Measurements from ENCODE around the gene ADAMTS16.

ADAMTS16 gene

DNA sequence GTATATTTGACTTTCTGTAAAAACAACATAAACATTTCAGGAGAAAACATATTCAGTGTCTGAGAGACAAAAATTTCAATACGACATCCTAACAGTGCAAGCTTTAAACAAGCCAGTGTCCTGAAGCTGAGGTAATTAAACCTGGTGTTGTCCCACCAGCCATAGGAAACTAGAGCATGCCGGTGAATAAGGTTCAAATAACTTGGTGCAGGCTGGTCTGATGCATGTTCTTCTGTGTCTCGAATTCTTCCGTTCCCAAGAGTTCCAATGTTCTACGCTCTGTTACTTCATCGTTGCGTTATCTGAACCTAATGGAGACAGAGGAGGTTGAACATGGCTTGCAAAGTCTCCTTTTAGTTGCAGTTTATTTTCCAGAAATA is 48.9 kb downstream of the ADAMTS16 start:
- DNase-seq, result no peak

DNA sequence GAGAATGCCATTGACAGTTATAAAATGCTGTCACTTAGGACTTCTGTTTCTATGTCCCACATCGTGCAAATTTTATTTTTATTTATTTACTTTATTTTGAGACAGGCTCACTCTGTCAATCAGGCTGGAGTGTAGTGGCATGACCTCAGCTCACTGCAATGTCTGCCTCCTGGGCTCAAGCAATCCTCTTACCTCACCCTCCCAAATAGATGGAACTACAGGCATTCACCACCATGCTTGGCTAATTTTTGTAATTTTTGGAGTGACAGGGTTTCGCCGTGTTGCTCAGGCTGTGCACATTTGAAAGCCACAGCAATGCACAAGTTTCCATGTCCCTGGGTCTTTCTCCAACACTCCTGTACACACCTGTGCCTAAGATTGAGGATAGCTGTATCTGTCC is 51.8 kb downstream of the ADAMTS16 start:
- no peak for DNase-seq

DNA sequence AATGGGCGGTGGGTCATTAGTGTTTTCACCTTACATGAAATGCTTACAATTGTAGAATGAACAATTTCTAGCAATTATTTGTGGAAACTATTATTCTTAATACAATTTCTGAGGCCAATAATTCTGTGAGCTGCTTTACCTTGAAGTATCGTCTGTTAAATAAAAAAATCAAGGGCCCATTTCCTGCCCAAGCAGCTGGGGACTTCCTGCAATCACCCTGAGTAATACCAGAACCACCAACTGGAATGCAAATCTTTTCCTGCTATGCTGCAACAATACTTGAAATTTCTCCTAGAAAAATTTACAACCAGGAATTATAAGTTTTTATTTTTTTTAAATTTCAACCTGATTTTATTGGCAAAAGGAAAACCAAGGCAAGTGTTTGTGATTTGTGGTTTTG is 52.6 kb downstream of the ADAMTS16 start:
- no peak for DNase-seq

DNA sequence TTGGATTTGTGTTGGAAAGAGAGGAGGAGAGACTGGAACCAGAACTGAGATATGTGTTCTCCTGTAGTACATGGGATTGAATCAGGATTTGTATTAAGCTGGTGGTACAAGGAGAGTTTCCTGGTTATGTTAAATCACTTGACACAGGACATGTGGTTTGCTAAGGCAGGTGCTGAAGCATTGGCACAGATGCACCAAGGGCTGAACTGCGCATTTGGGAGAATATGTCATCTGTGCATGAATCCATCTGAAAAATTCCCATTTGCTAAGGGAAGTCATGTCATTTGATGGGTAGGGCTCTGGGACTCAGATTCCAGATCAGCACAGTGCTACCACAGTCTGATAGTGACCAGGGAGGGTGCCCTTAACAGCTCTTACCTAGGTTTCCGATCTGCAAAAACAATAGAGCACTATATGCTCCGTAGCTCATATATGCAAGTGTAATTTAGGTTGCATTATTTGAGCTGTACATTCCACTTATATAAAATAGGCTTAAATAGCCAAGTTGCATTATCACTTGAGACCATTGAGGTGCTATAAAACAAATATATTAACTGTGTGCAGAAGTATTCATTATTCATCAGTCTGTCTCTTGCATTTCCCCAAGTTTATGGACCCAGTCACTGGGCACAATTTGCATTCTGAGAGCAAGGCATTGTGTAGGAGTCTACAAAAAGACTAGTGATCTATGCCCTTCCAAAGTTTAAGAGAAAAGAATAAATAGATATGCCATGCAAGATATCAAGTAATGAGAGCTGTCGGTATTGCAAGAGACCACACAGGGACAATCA is 55.2 kb downstream of the ADAMTS16 start:
- no peak for DNase-seq

DNA sequence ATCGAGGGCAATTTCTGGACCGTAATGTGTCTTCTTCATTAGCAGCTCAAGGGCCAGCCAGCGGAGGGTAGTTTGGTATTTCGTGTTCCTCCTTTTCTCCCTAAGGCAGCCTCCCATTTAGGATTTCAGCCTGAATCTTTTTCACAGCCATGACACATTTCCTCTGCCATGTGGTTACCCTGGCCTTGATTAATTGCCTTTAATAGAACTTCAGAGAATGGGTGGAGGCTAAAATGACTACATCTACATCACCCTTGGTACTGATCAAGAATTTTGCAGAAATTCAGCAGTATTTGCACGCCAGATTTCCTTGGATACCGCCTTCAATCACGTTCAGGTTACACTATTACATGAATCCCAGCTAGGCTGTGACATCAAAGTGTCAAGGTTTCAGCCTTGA is 58.0 kb downstream of the ADAMTS16 start:
- DNase-seq, result no peak

DNA sequence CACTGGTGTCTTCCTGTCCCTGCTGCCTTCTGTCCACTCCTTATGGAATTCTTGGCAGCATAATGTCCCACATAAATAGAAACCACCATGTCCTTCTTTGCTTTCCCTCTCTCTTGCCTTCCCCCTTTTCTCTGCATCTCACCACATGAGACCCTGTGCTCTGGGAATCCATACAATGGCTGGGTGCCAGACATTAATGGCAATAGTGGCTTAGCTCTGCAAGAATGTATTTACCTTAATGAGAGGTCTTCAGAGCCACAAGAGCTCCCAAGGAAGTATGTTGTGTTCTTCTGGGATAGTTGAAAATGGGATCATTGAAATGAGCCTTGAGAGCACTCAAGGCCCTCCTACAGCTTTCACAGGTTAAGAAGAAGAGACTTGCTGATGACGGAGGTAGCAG is 58.7 kb downstream of the ADAMTS16 start:
- no peak for DNase-seq

DNA sequence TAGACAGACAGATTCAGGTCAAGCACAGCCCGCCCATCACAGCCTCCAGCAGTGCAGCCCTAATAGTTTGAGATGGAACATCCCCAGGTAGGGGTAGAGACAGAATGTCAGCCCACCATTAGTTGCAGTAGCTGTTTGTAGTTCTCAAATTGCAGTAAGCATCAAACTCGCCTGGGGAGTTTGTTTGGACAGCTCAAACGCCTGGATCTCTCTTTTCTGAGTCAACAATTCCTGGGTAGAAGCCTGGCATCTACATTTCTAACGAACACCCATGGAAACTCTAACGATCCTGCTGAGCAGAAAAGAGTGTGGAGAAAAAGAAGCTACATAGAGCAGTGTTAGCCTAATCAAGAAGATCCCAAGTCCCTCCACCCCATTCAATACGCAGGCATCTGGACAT is 59.4 kb downstream of the ADAMTS16 start:
- no peak for DNase-seq

DNA sequence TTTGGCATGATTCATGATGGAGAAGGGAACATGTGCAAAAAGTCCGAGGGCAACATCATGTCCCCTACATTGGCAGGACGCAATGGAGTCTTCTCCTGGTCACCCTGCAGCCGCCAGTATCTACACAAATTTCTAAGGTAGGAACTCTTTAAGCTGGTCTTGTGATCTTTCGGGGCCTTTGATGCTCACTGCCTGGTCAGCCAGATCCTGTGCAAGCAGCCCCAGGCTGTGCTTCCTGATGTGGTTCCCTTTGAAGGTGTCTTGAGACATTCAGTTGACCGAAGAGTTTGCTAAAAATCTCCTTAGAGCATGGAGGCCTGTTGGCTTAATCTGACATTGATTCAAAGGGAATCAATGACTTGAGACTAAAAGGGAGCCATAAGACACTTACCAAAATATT is 60.0 kb downstream of the ADAMTS16 start:
- DNase-seq, result no peak

DNA sequence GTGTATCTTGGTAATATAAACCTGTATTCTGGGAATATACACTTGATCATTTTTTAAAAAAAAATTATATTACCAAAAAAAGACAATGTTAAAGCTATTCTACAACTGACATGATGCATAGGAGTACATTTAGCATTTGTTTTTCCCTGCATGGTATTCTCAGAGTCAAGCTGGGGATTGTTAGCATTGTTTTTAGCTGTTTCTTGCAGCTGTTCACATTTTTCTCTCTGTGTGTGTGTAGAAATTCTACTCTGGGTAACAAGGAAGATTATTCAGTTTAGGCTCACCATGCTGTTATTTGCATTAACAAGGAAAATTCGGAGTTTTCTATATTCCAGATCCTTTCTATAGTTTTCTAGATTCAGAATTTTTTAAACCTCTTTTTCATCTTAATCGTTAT is 62.2 kb downstream of the ADAMTS16 start:
- no peak for DNase-seq

DNA sequence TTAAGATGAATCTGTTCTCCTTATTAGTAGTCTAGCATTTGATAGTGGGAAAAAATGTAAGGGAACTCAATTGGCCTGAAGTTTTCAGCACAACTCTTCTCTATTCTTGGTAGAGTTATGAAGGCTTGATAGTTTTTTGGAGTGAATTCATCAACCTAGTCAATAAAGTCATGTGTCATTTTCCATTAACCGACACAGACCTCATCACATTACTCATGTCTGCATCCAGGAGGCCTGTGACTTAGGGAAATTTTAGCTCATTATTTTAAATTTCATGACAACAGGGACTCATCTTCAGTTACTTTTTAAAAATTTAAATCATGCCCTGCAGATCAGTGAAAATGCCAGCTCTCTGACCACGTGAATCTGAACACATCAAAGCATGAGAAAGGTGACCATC is 63.3 kb downstream of the ADAMTS16 start:
- no peak for DNase-seq

DNA sequence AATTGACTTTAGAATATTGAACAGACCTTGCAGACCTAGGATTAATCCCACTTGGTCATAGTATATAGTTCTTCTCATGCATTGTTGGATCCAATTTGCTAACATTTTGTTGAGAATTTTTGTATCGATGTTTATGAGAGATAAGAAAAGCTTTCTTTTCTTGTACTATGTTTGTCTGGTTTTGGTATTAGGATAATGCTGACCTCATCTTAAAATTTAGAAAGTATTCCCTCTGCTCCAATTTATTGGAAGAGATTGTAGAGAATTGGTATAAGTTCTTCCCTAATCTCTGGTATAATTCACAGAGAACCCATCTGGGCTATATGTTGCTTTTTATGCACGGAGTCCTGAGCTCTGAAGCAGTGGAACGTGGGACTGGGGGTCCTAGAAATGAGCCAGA is 67.7 kb downstream of the ADAMTS16 start:
- DNase-seq, result no peak

DNA sequence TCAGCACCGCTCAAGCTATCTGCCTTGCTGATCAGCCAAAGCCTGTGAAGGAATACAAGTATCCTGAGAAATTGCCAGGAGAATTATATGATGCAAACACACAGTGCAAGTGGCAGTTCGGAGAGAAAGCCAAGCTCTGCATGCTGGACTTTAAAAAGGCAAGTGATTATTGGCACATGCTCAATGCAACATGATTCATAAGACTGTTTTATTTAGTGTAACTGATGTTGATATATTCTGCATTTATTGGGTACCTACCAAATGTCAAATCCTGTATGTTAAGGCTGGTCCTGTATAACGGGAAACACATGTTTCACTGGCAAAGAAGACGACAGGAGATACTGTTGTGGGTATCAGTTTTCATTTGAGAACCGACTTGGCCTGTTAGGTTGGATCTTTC is 69.0 kb downstream of the ADAMTS16 start:
- no peak for DNase-seq

DNA sequence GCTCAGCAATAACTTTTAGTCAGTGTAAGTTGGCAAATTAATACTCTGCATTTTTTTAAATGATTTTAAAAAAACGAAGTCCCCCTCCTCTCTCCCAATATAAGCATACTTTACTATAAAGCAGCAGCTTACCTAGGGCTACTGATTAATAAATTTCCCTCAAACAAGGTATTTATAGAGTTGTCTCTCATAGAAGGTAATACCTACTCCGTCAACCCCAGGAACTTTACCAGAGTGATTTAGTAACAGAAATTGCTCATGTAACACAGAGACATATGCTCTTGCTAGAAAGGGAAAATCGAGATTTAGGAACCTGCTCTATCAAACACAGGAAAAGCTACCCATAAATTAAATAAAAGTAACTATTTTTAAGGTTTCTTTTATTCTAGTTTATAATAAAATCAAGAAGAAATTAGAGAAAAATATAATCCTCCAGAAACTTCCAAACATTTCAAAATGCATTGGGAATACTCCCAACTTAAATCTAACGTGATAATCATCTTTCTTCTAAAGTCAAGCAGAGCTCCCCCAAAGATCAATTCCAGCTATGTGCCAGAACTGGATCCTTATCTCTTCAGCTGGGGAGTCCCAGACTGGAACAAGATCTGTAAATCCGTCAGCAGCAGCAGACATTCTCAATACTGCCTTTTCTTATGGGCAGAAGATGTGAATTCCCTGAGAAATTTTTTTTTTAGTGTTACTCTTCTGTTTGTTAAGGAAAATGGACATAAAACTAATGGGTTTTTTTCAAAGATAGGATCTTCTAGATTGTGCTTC is 69.6 kb downstream of the ADAMTS16 start:
- no peak for DNase-seq

DNA sequence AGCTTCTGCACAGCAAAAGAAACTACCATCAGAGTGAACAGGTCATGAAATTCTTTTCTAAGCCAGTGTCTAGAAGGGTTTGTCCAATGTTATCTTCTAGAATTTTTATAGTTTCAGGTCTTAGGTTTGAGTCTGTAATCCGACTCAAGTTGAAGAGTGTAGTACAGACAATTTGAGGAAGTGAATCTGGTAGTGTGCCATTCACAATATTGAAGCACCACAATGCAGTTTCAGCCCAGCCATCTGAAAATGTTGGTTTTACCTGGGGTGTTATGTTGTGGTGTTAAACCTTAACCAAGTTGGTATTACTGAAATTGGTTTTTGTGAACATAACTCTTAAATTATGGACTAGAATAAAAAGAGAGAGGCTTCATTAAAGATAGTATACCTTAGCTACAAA is 77.2 kb downstream of the ADAMTS16 start:
- no peak for DNase-seq

DNA sequence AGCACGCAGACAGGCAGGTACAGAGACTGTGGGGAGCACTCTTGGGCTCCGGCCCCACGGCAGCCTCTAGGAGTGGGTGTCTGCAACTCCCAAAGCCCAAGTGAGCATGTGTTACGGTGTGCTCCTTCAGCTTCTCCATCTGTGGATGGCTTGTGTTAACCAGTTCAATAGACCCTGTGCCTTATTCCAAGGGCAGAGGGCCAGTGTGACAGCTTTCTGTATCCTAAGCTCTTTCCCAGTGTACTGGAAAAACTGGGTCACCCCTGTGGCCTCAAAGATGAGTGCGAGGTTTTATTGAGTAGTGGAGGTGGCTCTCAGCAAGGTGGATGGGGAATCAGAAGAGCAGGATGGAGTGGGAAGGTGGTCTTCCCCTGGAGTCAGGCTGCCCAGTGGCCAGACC is 78.3 kb downstream of the ADAMTS16 start:
- DNase-seq, result no peak

DNA sequence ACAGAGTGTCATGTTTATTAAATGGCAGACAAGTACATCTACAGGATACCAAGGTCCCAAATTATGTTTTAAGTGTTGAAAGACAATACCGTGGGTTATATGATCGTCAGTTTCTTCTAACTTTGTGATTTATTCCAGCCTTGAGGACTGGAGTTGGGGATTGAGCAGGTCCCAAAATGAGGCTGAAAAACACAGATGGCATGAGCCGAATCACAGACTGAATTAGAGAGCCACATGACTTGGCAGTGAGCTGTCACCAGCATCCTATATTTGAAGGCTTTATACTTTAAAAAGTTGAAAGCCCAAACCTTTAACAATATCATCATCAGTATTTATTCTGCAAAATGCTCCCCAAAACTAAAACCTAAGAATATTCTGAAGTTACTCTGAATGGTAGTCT is 79.4 kb downstream of the ADAMTS16 start:
- DNase-seq, result no peak

DNA sequence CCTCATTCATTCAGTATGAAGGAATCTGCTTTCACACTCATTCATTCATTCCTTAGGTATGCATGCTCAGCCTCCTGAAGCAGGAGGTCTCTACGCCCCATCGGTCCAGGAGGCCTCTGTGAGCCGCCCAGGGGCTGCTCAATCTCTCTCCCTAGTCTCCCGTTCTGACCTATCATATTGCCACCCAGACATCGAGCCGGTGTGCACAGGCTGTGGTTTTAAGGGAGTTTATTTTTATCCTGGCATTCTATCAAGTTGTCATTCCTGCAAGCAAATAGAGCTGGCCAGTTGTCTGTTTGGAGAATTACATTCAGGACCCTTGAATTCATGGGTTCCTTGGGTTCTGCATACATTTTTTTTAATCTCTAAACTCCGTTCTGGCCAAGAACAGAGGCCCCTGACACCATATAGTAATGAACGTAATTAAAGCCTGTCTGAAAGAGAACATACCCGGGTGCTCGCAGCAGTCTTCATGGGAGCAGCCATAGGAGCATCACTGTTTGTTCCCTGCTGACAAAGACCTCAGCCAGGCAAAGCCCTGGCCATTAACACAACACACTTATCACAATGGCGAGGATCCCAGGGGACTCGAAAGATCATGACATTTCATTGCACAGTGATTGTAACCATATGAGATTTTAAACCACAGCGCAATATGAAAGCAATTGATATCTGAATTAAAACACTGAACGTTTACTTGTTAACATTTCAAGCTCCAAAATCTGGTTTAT is 80.9 kb downstream of the ADAMTS16 start:
- DNase-seq, result no peak

DNA sequence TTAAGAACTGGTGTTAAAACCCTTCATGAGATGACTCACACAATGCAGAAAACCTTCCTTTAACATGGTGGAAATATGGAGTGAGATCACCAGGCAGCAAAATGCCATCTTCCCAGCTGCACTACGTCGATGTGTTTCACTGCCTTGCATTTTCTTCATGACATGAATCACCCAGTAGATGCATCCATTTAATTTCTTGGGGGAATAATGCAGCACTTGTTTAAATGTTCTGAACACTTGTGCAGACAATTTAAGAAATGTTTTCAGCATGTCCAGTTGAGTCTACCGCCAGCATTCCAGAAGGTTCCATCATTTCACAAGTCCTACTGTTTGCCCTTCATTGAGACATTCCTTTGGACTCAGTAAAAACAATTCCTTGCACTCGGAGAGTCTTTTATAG is 81.6 kb downstream of the ADAMTS16 start:
- DNase-seq, result no peak

DNA sequence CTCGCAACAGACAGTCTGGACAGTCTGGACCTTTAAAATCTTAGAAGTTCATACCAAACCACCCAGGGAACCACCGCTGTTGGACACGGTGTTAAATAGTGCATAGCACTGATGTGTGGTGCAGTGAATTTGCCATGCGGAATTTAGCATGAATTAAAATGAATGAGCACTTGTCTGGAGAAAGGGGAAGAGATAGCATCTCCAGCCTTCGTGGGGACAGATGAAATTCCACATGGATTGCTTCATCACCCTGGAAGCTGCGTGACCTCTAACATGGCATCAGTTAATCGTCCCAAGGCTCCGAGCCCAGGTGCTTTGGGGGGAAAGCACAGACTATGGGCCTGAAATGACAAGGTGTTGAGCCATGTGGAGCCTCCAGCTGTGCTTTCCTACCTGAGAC is 91.4 kb downstream of the ADAMTS16 start:
- DNase-seq, result no peak

DNA sequence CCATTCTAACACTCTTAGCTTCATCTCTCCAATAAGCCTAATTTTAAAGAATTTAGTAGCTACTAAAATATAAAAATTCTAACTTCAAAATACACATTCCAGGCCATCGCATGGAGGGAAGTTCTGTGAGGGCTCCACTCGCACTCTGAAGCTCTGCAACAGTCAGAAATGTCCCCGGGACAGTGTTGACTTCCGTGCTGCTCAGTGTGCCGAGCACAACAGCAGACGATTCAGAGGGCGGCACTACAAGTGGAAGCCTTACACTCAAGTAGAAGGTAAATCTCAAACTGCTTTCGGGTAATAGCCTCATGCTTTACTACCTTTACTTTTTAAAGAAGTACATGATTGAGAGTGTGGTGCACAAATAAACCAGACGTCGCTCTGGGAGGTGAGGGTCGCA is 94.8 kb downstream of the ADAMTS16 start:
- no peak for DNase-seq

DNA sequence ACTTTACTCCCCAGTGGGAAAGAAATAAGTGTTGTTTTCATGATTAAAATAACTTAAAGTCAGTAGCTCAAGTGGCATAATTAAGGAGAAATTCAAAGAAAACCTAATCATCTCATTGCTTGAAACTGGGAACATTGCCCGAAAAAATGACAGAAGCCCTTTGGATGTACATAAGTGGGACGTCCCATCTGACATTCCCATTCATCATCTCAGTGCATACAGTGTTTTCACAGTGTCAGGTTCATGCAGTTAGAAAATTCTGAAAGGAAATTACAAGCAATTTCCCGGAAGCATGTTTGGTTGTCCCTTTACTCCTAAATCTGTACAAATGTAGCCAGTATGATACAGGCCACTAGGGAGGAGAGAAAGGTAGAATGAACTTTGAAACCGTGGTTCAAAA is 95.6 kb downstream of the ADAMTS16 start:
- DNase-seq, result no peak

DNA sequence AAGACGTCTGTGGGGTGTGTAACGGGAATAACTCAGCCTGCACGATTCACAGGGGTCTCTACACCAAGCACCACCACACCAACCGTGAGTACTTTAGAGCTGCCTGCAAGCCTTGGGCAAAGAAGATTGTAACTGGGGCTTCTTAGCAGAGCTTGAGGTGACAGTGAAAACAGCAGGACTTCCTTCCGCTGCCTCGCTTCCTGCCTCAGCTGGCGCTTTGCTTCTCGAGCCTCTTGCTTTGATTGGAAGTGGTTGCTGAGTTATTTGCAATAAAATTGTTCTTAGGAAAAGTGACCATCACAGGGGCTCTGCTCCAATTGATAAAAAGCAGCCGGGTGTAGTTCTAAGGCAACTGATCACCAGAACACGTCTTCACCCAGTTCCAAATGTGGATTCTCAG is 99.1 kb downstream of the ADAMTS16 start:
- no peak for DNase-seq

DNA sequence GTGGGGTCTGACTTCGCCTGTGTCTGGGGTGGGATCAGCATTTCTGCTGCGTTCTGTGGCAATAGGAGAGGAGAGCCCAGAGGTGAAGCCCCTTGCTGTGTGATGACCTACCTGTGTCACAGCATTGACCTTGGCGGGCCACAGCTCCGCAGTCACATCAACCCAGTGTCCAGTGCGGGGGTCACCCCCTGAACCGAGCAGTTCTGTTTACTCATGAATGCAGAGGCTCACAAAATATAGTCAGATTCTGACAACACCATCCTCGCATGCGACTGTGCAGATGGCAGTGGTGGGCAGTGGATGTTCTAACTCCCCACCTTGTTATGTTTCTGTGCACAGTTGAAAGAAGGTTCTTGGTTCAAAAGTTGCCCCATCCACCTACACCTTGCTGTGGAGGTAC is 100.1 kb downstream of the ADAMTS16 start:
- no peak for DNase-seq

DNA sequence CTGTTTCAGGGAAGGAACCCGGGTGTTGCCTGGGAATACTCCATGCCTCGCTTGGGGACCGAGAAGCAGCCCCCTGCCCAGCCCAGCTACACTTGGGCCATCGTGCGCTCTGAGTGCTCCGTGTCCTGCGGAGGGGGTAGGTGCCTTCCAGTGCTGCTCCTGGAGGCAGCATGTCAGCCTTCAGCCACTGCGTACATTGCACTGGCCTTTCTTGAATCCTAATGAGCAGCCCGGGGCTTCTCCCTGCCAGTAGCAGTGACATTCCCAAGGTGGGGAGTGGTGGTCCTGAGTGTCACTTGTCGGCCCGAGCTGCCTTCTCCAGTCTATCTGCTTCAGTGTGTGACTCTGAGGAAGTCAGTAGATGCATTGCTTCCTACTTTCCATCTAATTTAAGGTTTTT is 101.9 kb downstream of the ADAMTS16 start:
- DNase-seq, result no peak

All from NCI-H526 treated with DMSO at 0.1 percent for 48 hours (cell line).